ENCODE data around the gene ATG5.
"Not testable (repeated sequence)": the region's sequence is repeated elsewhere in the genome, so short reads cannot be mapped to it uniquely, and the experiment has no call there.

The ATG5 gene

GRCh38 chr6:106309766-106310373 lies 15.7 kb downstream of the ATG5 start:
- DNase-seq (ENCODE audit: low read depth, low spot score): no peak

DNA sequence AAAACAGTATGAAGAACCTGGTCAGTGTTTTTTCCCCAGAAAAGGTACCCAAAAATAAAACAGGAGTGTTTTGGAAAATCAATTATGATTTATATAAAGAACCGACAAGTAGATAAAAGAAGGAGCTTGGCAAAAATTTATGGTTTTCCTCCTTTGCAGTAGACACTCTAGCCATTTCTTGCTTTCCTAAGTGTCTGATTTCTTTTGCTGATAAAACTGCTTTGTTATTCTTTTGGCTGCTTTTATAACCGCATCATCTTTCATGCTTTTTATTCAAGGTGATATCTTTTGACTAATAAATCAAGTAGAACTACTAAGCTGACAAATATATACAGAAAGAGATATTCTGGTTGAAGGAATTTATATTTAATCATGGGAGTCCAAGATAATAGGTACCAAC lies 16.6 kb downstream of the ATG5 start:
- no peak for DNase-seq (ENCODE audit: low read depth, low spot score)

DNA sequence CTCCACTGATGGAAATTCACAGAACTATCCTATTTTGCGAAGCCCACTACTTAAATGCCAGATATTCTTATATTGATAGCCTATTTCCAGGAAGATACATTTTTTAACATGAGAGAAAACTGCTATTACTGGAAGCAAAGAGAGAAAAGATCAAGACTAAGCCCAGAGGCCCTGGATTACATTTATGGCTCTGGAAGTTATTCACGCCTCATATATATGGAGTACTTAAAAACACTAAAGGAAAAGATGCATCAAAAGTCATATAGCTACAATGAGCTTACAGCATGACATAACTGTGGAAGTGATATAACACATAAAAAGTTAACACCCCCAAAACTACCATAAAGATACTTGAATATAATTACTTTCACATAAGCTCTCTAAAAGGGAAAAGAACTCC lies 19.8 kb downstream of the ATG5 start:
- DNase-seq (ENCODE audit: low read depth, low spot score): no peak

DNA sequence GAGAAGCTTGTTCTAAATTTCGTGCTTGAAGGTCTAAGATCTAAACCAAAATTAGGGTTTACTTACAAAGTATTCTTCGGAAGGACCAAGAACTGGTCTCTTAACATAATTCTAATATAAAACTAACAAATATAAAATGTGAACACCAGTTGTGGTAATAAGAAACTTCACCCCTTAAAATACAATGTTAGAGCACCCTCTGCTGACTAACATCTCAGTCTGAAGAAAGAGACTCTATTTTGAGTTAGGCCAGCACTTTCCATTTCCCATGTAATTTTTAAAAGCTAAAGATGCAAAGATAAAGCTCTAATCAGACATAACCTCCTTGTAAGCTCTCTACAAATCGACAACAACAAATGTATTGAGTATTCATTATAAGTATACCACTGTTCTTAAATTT lies 24.6 kb downstream of the ATG5 start:
- DNase-seq (ENCODE audit: low read depth, low spot score): no peak

GRCh38 chr6:106300020-106300780 lies 25.4 kb downstream of the ATG5 start:
- DNase-seq (ENCODE audit: low read depth, low spot score): no peak

DNA sequence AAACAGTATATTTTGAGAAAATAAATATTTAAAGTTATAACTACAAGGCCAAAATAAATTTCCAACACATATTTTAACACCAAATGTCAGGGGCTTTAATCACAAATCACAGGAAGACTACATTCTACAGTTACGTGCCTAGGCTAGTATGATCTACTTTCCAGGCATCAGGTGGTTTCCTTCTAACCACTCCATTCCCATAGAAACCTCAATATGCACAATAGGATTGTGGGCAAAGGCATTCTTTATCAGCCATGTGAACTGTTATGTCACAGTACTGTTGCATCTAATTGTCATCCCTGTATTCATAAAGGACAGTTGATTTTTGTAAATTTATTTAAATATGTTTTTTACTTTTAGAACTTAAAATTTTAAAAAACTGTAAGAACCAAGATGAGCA lies 32.4 kb downstream of the ATG5 start:
- DNase-seq (ENCODE audit: low read depth, low spot score): no peak

- DNase-seq (ENCODE audit: low read depth, low spot score): no peak
Observed at GRCh38 chr6:106290954-106291353, 34.6 kb downstream of the ATG5 start.

DNA sequence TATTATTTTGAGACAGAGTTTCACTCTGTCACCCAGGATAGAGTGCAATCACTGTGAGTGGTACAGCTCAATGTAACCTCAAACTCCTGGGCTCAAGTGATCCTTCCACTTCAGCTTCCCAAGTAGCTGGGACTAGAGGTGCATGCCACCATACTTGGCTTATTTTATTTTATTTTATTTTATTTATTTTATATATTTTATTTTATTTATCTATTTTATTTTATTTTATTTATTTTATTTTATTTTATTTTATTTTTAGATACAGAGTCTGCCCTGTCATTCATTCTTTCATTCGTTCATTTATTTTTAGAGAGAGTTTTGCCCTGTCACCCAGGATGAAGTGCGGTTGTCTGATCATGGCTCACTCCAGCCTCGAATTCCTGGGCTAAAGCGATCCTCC lies 35.5 kb downstream of the ATG5 start:
- DNase-seq (ENCODE audit: low read depth, low spot score): no peak

DNA sequence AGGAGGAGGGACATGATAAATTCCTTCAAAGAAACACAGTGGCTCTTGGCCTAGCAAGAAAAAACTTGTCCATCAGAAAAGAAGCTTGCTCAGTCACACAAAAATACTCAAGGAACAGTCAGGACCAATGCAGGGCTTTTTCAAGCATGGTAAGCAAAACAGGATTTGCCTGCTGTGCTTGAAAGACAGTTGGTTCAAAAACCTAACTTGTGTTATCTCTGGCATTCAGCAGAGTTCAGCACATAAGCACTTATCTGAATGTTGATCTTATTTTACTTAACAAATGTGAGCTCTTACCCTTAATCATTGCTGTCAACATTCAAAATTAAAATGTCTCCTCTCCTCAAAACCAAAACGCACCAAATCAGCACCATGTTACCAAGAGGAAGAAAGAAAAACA lies 38.3 kb downstream of the ATG5 start:
- no peak for DNase-seq (ENCODE audit: low read depth, low spot score)

GRCh38 chr6:106286746-106287145 lies 38.8 kb downstream of the ATG5 start:
- no peak for DNase-seq (ENCODE audit: low read depth, low spot score)

- no peak for DNase-seq (ENCODE audit: low read depth, low spot score)
Observed at GRCh38 chr6:106283481-106283880, 42.1 kb downstream of the ATG5 start.

GRCh38 chr6:106281661-106282060 lies 43.9 kb downstream of the ATG5 start:
- DNase-seq (ENCODE audit: low read depth, low spot score): no peak

DNA sequence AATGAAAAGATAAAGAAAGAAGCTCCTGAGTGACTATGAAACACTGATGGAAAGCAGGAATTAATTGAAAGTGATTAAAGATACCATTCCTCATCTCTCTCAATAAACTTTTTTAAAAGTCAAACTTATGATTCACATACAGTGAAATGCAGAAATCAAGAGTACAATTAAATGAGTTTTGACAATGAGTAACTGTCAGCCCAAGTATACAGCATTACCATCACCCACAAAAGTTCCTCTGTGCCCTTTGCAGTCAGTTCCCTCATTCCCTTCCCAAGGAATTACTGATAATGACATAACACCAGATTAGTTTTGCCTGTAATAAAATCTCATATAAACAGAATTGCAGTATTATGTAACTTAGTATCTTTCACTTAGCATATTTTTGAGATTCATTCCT lies 44.5 kb downstream of the ATG5 start:
- DNase-seq (ENCODE audit: low read depth, low spot score): no peak

- DNase-seq (ENCODE audit: low read depth, low spot score): no peak
Observed at GRCh38 chr6:106279179-106279578, 46.4 kb downstream of the ATG5 start.

DNA sequence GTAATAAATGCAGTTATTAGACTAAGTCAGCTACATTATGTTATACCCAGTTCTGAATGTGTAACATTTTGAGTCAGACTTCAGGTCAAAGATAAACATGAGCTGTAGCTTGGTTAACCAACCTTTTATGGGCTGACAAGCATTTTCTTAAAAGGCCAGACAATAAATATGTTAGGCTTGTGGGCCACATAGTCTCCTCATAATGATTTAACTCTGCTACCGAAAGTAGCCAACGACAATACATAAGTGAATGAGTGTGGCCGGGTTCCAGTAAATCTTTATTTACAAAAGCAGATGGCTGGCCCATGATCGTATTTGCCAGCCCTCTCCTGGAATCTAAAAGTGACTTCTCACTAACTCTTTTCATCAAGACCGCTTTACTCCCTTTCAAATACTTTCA lies 49.9 kb downstream of the ATG5 start:
- DNase-seq (ENCODE audit: low read depth, low spot score): no peak

DNA sequence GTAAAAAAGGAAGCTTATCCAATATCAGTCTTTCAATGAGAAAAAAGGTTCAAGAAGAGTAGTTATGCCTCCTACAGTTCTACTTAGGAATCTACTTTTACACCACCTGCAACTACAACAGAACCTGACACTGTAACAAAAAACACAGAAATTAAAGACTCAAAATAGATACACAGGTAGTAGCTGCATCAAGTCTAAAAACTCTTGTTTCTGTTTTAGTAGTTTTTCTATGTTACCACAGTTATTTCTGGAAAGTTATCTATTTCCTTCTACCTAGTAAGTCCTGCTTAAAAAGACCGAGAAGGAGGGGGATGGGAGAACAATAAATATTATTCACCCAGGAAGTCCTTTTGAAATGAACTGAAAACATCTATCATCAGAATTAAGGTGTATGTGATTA lies 52.5 kb downstream of the ATG5 start:
- DNase-seq (ENCODE audit: low read depth, low spot score): no peak

DNA sequence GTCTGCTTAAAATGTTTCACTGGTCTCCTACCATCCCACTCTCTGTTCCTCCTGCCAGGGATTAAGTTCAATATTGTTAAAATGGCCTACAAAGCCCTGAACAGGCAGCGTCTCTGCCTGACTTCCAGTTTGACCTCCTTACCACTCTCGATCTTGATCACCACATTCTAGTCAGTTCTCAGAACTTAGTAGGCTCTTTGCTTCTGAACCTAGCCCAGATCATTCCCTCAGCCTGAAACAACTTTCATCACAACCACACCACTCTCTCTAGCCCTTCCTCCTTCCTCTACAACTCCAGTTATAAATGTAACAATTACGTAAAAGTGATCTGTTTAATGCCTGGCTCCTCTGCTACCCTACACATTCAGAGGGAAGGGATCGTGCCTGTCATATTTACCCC lies 53.3 kb downstream of the ATG5 start:
- DNase-seq (ENCODE audit: low read depth, low spot score): no peak

GRCh38 chr6:106270414-106270813 lies 55.1 kb downstream of the ATG5 start:
- no peak for DNase-seq (ENCODE audit: low read depth, low spot score)

DNA sequence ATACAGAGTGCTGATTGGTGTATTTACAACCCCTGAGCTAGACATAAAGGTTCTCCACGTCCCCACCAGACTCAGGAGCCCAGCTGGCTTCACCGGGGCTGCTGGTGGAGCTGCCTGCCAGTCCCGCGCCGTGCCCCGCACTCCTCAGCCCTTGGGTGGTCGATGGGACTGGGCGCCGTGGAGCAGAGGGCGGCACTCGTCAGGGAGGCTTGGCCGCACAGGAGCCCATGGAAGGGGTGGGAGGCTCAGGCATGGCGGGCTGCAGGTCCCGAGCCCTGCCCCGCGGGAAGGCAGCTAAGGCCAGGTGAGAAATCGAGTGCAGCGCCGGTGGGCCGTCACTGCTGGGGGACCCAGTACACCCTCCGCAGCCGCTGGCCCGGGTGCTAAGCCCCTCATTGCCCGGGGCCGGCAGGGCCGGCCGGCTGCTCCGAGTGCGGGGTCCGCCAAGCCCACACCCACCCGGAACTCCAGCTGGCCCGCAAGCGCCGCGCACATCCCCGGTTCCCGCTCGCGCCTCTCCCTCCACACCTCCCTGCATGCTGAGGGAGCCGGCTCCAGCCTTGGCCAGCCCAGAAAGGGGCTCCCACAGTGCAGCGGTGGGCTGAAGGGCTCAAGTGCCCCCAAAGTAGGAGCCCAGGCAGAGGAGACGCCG lies 56.2 kb downstream of the ATG5 start:
- not testable (repeated sequence) for DNase-seq (ENCODE audit: low read depth, low spot score)

DNA sequence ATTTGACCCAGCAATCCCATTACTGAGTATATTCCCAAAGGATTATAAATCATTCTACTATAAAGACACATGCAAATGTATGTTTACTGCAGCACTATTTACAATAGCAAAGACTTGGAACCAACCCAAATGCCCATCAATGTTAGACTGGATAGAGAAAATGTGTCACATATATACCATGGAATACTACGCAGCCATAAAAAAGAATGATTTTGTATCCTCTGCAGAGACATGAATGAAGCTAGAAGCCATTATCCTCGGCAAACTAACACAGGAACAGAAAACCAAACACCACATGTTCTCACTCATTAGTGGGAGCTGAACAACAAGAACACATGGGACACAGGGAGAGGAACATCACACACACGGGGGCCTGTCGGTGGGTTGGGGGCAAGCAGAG lies 57.1 kb downstream of the ATG5 start:
- not testable (repeated sequence) for DNase-seq (ENCODE audit: low read depth, low spot score)

DNA sequence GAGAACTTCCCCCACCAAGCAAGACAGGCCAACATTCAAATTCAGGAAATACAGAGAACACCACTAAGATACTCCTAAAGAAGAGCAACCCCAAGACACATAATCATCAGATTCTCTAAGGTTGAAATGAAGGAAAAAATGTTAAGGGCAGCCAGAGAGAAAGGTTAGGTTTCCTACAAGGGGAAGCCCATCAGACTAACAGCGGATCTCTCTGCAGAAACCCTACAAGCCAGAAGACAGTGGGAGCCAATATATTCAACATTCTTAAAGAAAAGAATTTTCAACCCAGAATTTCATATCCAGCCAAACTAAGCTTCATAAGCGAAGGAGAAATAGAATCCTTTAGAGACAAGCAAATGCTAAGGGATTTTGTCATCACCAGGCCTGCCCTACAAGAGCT lies 61.1 kb downstream of the ATG5 start:
- DNase-seq (ENCODE audit: low read depth, low spot score): not testable (repeated sequence)

GRCh38 chr6:106259748-106260147 lies 65.8 kb downstream of the ATG5 start:
- DNase-seq (ENCODE audit: low read depth, low spot score): not testable (repeated sequence)

DNA sequence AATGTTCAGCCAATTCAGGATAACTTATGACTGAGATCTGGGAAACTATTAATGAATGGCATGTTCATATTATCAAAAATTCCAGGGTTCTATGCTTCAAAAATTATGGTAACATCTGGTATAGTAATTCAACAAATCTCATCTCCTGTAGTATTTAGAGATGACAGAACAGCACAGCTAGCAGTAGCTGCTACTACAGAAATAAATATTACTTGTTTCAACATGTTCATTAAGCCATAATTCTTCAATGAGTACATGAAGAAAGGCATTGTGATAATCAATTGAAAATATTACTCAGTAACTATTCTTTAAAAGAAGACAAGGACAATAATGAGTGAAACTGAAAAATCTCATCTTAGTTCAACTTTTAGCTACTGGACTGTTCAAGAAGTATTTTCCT lies 66.8 kb downstream of the ATG5 start:
- no peak for DNase-seq (ENCODE audit: low read depth, low spot score)
